DMS53 treated with DMSO at 0.1 percent for 48 hours (cell line): ENCODE measurements around the gene RNPS1.

ENCODE experiments used
- DNase-seq: peaks from one replicate; lab custom pipeline; 2025; ENCODE audit not compliant: unreplicated experiment; lab: John Stamatoyannopoulos, UW

RNPS1 gene

GRCh38 chr16:2236337-2237101 lies 31.4 kb downstream of the RNPS1 start, which contains the start of gene DNASE1L2:
Gene DNASE1L2 (plus strand): TSS chr16:2236444. CDS start chr16:2236817, 373 bp downstream.
- no peak for DNase-seq

GRCh38 chr16:2235695-2236336 lies 32.1 kb downstream of the RNPS1 start:
- no peak for DNase-seq

- no peak for DNase-seq
Measured at GRCh38 chr16:2235234-2235651, 32.7 kb downstream of the RNPS1 start.

GRCh38 chr16:2234813-2235170 lies 33.1 kb downstream of the RNPS1 start:
- DNase-seq = no peak

GRCh38 chr16:2233872-2234812 lies 33.8 kb downstream of the RNPS1 start:
- DNase-seq = peak; percentile 60

GRCh38 chr16:2233046-2233775 lies 34.7 kb downstream of the RNPS1 start:
- DNase-seq = no peak

- DNase-seq = no peak
Measured at GRCh38 chr16:2232094-2232990, 35.6 kb downstream of the RNPS1 start.

GRCh38 chr16:2231016-2231931 lies 36.7 kb downstream of the RNPS1 start:
- DNase-seq = peak; percentile 70

- DNase-seq = peak; percentile 29
Measured at GRCh38 chr16:2230376-2230775, 37.5 kb downstream of the RNPS1 start.

- no peak for DNase-seq
Measured at GRCh38 chr16:2229632-2230250, 38.2 kb downstream of the RNPS1 start.

GRCh38 chr16:2229091-2229490 lies 38.8 kb downstream of the RNPS1 start:
- DNase-seq = no peak

- DNase-seq = no peak
Measured at GRCh38 chr16:2228161-2228824, 39.6 kb downstream of the RNPS1 start.

GRCh38 chr16:2226918-2227317 lies 41.0 kb downstream of the RNPS1 start:
- no peak for DNase-seq

GRCh38 chr16:2226245-2226793 lies 41.6 kb downstream of the RNPS1 start:
- DNase-seq = peak; percentile 33

GRCh38 chr16:2223942-2224486 lies 43.9 kb downstream of the RNPS1 start:
- peak; percentile 14 for DNase-seq

GRCh38 chr16:2223221-2223941 lies 44.5 kb downstream of the RNPS1 start, which contains the start of gene E4F1:
Gene E4F1 (plus strand): TSS chr16:2223591. CDS start chr16:2223614, 23 bp downstream.
- DNase-seq = peak; percentile 96
